ENCODE measurements around the gene SRSF6. TPM values are rescaled to one million over a fixed set of nuclear protein-coding genes. Genes with fewer than 3 reads are reported as not detected.
"Not testable (repeated sequence)": the region's sequence is repeated elsewhere in the genome, so short reads cannot be mapped to it uniquely, and the experiment has no call there.

The SRSF6 gene
- total RNA-seq, 1 donor from 2014 or later, result 48.7 TPM

- intact Hi-C loops (cut with DNase I), result no loop called here
- DNase-seq, result no peak
- ATAC-seq (ENCODE audit: poor library complexity), result no peak
Measured at GRCh38 chr20:43446361-43446879, 11.3 kb upstream of the SRSF6 start.

- DNase-seq; intact Hi-C loops (cut with DNase I); ATAC-seq (ENCODE audit: poor library complexity): not testable (repeated sequence)
Measured at GRCh38 chr20:43448431-43448747, 9.3 kb upstream of the SRSF6 start.

- DNase-seq, result no peak
- ATAC-seq (ENCODE audit: poor library complexity), result peak; percentile 68
- intact Hi-C loops (cut with DNase I), result no loop called here
Measured at GRCh38 chr20:43448748-43449535, 8.8 kb upstream of the SRSF6 start.

DNA sequence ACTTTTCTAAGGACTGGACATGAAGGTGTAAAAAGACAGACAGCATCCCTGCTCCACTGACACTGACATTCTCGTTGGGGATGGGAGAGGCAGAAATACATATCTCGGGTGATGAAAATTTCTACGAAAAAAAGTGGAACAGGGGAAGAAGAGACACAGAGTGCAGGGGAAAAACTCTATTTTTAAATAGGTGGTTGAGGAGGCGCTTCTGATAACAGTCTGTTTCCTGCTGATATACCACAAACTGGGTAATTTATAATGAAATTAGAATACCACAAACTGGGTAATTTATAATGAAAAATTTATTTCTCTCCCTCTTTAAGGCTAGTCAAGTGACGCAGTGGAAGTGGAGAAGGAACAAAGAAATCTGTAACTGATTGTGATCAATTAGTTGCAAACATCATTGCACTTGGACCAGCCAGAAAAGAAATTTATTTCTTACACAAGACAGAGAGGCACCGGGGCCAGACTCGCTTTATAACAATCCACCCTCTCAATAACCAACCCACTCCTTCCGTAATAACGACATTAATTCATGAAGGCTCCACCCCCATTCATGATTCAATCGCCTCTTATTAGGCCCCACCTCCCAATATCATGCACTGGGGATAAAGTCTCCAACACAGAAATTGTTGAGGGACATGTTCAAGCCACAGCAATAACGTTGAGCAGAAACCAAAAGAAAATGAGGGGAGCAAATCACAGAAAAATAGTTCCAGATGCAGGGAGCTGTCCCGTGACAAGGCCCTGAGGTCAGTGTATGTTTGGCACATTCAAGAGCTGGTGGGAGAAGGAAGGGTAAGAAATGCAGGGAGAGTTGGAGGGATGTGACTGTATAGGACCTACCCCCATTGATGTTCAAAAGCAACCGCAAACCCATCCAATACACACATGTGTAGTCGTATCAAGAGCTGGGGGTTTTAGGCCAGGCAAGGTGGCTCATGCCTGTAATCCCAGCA, 6.6 kb upstream of the SRSF6 start:
- ATAC-seq (ENCODE audit: poor library complexity), result no peak
- no peak for DNase-seq
- intact Hi-C loops (cut with DNase I), result loop anchor here (10.0 kb wide), 1 partner anchor 144 kb away; the partner anchor contains the start of gene IFT52

- intact Hi-C loops (cut with DNase I), result loop anchor here (10.0 kb wide), 1 partner anchor 142 kb away; the partner anchor contains the start of gene IFT52
- no peak for DNase-seq
- ATAC-seq (ENCODE audit: poor library complexity), result no peak
Measured at GRCh38 chr20:43452404-43453126, 5.1 kb upstream of the SRSF6 start.

GRCh38 chr20:43456252-43456651, 1.4 kb upstream of the SRSF6 start:
- intact Hi-C loops (cut with DNase I), result loop anchor here (10.0 kb wide), 1 partner anchor 139 kb away; the partner anchor contains the start of gene IFT52
- not testable (repeated sequence) for DNase-seq; ATAC-seq (ENCODE audit: poor library complexity)

DNA sequence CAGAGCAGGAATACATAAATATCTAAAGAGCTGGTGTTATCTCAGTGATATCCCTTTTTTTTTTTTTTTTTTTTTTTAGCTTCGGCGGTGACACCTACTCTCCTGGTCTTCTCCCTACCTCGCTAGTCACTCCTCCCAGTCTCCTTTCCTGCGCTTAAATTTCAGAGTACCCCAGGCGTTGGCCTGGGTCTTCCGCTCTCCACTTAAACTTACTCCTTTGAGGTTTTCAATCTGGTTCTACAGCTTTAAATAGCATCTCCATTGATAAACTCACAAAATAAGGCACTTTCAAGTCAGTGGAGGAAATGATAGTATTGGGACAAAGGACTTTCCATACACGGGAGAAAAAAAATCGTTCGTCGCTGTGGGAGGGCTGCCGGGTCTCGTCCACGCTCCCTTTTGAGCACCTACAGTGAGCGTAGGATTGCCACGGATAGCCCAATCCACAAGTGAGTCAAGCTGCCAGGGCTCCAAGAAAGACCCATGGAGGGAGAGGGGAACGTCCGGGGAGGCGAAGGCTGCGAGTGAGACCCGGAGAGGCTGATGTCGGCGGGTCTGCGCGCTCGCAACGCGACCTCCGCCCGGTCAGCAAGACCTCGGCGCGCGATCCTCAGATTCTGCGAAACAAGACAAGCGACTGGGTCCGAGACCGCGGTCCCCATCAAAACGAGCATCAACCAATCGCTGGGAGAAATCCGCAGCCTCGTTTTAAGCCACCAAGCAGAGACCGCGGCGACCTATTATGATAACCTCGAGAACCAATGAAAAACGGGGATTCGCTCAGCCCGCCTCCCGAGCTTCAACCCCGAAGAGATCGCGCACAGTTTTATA, 672 bp upstream of the SRSF6 start:
- ATAC-seq (ENCODE audit: poor library complexity) (peak; percentile 89), DNase-seq (peak; percentile 93)
- intact Hi-C loops (cut with DNase I), result loop anchor here (10.0 kb wide), 1 partner anchor 138 kb away; the partner anchor contains the start of gene IFT52

- ATAC-seq (ENCODE audit: poor library complexity) (no peak), DNase-seq (no peak)
- intact Hi-C loops (cut with DNase I), result loop anchor here (10.0 kb wide), 1 partner anchor 136 kb away; the partner anchor contains the start of gene IFT52
Measured at GRCh38 chr20:43458422-43458924, 777 bp downstream of the SRSF6 start.

GRCh38 chr20:43459022-43459942, 1.6 kb downstream of the SRSF6 start:
- intact Hi-C loops (cut with DNase I), result loop anchor here (10.0 kb wide), 1 partner anchor 136 kb away; the partner anchor contains the start of gene IFT52
- ATAC-seq (ENCODE audit: poor library complexity) (no peak), DNase-seq (no peak)

- intact Hi-C loops (cut with DNase I), result no loop called here
- DNase-seq (no peak), ATAC-seq (ENCODE audit: poor library complexity) (no peak)
Measured at GRCh38 chr20:43460172-43460829, 2.6 kb downstream of the SRSF6 start.

GRCh38 chr20:43460830-43461200, 3.1 kb downstream of the SRSF6 start:
- no peak for ATAC-seq (ENCODE audit: poor library complexity)
- DNase-seq, result no peak
- intact Hi-C loops (cut with DNase I), result no loop called here

GRCh38 chr20:43461894-43462659, 4.4 kb downstream of the SRSF6 start:
- intact Hi-C loops (cut with DNase I), result no loop called here
- ATAC-seq (ENCODE audit: poor library complexity), result no peak
- DNase-seq, result no peak

- intact Hi-C loops (cut with DNase I), result no loop called here
- DNase-seq, result no peak
- no peak for ATAC-seq (ENCODE audit: poor library complexity)
Measured at GRCh38 chr20:43462660-43463526, 5.2 kb downstream of the SRSF6 start.

GRCh38 chr20:43463527-43464218, 6.0 kb downstream of the SRSF6 start:
- intact Hi-C loops (cut with DNase I), result no loop called here
- DNase-seq, result no peak
- ATAC-seq (ENCODE audit: poor library complexity), result no peak
